Hepatic stellate cell (primary cell): ENCODE measurements around the gene P2RX2.

Experiments used
- DNase-seq: peaks from one replicate; pipeline ENCODE4 v3.0.0; 2011; ENCODE audit warnings: low spot score

Gene P2RX2

DNA sequence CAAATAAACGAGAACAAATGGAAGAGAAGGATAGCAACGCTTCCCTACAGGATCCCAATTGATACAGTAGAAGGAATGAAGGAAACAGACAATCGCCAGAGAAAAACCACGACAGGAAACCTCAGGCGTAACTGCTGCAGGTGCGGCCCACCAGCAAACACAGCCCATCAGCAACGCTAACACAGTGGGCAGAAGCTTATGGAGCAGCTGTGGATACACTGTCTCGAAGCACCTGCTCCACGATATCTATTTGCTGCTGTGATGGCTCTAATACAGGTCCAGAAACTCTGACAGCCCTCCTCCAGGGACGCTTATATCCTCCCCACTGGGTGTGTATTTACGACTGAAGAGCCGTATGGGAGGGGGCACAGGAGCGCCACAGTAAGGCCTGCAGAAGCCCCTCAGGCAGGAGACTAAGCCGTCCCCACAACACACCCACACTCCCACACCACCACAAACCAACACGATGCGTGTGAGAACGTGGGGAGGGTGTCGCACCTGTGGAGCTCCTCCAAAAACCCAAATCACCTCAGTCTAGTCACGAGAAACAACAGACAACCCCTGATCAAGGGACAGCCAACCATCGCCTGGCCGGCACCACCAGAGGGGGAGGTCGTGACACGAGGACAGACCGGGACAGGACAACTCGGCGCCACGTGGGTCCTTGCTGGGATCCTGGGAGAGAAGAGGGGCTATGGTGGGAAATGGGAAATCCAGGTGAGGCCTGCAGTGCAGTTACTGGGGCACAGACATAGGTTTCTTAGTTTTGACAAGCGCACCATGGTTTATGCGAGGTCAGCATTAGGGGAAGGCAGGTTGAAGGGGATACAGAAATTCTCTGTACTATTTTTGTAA is 44.6 kb downstream of the P2RX2 start:
- DNase-seq = no peak

DNA sequence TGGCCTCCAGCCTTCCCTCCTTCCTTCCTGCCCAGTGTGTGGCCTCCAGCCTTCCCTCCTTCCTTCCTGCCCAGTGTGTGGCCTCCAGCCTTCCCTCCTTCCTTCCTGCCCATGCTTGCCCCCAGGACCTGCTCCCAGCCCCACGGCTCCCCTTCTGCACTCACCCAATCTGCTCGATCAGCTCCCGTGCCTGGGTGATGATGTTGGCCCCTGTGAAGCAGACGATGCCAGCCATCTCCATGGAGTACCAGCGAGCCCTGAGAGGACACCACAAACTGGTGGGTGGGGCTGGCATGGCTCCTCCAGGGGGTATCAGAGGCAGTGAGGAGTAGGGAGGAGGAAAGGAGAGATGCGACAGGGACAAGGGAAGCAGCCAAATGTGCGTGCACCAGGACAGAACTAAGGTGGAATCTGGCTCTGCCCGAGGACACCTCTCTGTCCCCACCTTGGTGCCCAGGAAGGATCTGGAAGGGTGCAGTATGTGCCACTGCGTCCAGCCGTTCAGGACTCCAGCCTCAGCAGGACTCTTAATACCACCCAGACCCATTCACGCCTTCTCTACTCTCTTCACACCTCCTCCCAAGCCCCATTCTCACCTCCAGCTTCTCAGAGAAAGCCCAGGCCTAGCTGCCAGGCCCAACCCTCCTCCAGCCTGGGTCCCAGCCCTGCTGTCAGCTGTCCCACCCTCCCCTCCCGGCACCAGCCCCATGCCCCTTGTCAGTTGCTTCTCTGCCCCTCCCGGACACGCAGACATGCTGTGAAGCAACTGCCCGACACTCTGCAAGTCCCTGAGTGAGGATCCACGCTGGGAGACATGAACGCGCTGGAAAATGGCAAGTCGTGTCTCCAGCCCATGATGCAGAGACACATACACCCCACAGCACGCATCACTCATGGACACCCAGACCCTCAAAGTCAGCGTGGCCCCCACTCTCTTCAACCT is 45.9 kb downstream of the P2RX2 start:
- no peak for DNase-seq

- no peak for DNase-seq
Measured at GRCh38 chr12:132665149-132665491, 46.5 kb downstream of the P2RX2 start.

GRCh38 chr12:132665794-132666193 is 47.2 kb downstream of the P2RX2 start:
- DNase-seq = no peak

DNA sequence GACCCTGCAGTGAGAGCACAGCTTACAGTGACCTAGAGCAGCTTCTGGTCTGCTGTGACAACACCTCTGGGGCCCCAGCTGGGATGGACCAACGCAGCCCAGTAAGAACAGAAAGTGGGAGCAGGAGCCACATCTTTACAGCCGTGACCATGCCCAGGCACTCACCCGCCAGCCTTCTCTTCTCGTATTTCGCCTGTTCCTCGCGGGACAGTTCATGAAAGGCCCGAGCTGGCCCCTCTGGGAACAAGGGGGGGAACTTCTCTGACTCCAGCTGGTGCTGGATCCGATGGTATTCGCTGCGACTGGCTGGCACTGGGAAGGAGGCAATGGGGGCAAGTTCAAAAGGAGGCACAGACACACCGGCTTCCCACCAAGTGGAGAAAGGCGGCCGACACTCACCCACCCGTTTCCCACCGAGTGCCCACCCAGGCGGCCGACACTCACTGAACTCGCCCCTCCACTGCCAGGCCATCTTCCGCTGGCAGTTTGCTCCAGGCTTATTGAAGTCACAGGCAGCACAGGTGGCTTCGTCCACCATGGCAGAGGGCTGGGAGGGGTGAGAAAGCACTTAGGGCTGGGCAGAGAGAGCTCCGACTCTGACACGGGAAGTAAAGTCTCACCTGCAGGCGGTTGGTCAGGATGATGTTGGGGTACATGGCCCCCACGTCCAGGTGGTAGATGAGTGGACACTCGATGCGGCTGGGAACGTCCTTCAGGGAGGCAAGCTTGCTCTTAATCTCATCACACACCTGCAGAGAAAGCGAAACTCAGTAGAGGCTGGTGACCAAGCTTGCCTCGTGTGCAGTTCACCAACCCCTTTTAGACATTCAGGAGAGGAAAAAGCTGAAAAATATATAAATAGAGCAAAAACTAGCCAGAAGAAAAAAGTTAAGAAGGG is 49.9 kb downstream of the P2RX2 start:
- no peak for DNase-seq

- DNase-seq = no peak
Measured at GRCh38 chr12:132669166-132669879, 50.7 kb downstream of the P2RX2 start.
